GM18909 (cell line): ENCODE data around the gene SREBF1.

Experiments
- ATAC-seq: cut with Tn5 transposase; IDR thresholded peaks from one replicate; pipeline ENCODE4 v1.9.1; 2021; ENCODE audit warnings: mild to moderate bottlenecking; ENCODE audit not compliant: unreplicated experiment, poor library complexity

The SREBF1 gene

DNA sequence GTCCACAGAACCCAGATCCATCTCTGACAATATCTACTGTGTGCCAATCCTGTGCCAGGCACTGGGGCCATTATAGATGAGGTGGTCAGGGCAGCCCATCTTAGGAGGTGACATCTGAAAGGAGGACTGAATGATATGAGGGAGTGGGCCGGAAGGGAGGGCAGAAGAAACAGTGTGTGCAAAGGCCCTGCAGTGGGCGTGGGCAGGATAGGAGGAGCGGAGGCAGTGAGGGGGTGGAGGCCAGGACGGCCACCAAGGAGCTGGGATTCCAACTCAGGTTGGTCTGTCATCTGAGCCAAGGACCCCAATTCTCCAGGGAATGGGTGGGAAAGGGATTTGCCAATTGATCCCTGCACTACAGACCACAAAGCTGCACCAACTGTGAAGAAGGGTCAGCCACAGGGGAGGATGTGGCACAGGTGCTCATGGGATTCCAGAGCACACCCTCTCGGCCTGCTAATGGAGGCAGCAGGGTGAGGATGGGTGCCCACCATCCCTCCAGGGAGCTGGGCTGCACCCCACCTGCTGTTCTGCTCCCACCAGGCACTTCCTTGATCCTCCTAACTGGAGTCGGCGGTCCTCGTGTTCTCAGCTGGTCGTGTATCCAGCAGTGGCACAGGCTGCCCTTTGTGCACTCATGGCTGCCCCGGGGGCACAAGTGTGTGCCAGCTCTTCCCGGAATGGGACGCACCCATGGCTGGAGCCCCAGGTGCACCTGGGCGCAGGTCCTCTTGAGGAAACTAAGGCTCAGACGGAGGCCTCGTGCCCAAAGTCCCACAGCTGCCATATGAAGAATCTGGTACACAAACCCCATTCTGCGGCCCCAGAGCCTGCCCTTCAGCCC, 9.6 kb downstream of the SREBF1 start:
- no peak for ATAC-seq

DNA sequence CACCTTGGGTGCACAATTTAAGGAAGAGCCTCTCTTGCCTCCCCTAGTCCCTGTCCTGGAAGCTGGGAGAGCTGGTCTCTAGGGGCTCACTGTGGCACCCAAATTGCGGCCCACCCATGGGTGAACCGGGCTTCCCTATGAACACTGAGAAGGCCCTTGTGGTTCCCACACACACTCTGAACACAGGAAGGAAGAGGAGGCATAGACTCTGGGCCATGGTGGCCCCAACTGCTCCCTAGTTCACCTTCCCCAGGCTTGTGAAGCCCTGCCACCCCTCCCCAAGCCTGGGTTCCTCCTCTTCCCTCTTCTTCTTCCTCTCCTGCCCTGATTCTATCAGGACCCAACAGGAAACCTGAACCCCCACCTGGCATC, 10.5 kb downstream of the SREBF1 start:
- no peak for ATAC-seq

DNA sequence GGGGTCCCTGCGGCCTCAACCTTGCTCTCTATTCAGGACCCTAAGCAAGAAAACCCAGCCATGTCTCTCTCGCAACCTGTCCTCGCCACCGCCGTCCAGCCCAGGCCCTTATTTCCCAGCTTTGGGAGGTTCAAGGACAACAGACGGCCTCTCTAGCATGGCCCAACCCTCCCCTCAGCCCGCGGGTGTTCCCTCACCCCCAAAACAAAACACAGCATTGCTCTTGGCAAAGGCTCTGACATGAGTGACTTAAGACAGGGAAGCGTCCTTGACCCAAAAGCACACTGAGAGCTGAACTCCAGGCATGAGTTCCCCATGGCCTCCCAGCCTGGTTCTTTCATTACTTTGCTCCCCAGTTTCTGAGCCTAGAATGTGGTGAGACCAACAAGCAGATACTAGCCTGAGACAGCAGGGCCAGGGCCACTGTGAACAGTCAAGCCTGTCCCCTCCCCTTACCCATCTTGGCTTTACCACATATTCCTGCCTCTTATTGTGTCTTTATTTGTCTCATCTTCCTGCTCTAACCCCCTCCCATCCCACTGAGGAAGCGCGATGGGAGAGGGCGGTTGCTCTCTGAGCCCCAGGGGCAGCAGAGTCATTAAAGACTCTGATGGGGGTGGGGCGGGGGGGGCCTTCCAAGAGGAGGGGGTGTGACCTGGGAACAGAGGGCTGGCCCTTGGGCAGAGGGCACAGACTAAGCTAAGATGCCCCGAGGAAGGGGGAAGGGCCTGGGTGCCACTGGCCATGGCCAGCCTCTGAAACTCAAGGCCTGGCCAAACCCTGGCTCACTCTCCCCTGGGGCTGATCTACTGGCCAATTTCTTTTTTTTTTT, 11.8 kb downstream of the SREBF1 start:
- ATAC-seq = no peak

DNA sequence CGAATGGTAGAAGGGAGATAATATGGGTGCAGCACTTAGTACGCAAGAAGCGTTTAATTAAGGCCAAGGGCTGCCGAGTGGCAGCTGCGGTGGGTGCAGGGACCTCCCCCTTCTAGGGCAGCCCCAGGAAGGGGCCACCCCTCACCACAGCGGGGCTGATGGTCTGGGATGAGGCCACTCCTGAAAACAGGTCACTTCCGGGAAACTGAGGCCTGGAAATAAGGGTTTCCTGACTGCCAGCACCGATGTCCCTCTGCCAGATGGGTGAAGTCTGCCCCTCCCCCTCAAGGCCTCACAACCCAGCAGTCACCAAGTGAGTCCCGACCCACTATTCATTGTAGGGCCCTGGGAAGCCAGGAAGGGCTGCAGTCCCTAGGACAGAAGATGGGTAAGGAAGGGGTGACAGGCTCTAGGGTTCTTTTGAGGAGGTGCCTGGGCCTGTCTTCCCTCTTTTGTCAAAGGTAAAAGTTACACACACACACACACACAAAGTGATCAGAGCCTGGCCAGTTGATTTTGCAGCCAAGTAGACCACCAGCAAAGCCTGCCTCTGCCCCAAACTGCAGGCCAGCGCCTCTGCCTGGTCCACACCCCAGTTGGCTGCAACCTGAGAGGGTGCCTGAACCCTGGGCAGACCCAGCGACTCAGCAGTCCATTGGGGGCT, 12.5 kb downstream of the SREBF1 start:
- peak; percentile 17 for ATAC-seq

DNA sequence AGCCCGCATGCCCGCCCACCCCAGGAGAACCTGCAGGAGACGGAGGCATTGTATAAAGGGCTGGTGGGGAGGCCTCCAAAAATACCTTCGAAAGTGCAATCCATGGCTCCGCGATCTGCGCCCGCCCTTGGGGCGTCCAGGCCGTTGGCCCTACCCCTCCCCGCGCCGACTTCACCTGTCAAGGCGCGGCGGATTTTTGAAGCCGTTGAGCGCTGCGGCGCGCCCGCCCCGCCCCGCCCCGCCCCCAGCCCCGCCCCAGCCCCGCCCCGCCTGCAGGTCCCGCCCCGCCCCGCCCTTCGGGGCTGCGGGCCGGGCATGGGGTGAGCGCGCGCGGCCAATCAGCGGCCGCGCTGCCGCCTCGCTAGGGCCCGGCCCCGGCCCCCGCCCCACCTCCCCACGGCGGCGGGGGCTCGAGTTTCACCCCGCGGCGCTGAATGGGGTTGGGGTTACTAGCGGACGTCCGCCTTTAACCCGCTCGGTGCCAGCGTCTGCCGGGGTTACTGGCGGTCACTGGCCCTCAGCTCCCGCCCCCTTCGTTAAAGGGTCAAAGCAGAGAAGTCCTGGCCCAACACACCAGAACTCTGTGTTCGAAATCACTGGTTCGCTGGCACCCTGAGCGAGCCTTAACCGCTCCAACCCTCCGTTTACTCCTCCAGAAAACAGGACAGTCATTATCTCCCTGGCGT, 13.2 kb downstream of the SREBF1 start:
- peak; percentile 75 for ATAC-seq

DNA sequence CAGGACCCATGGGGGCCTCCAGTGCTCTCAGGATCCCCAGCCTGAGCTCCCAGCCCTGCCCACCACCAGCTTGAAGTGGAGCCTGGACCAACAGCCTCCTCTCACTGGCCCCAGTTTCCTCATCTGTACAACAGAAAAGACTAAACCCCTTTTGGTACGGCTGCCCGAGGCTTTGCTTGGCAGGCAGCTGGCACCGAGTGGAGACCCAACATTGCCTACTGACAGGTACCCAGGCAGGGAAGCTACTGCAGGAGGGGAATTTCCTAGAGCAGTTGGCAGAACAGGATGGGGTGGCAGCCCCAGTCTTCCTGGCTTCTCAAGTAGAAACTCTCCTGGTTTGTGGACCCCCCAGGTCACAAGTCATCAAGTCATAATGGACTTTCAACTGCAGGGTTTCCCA, 14.2 kb downstream of the SREBF1 start:
- no peak for ATAC-seq

DNA sequence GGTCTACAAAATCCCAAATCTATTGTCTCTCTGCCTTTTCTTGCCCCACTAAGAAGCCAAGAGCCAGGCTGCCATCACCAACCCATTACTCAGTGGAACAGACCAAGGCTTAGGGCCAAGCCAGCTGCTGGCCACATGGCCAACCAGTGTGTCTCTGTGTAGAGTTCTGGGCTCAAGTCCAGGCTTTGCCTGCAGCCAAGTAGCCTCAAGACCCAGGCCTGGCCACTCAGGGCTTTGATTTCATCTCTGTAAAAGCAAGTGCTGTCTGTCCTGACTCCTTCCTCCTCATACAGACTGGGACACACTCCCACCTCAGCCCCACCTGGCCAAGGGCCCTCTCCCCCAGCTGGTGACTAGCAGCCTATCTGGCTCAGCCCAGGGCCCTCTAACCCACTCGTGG, 14.6 kb downstream of the SREBF1 start:
- no peak for ATAC-seq

DNA sequence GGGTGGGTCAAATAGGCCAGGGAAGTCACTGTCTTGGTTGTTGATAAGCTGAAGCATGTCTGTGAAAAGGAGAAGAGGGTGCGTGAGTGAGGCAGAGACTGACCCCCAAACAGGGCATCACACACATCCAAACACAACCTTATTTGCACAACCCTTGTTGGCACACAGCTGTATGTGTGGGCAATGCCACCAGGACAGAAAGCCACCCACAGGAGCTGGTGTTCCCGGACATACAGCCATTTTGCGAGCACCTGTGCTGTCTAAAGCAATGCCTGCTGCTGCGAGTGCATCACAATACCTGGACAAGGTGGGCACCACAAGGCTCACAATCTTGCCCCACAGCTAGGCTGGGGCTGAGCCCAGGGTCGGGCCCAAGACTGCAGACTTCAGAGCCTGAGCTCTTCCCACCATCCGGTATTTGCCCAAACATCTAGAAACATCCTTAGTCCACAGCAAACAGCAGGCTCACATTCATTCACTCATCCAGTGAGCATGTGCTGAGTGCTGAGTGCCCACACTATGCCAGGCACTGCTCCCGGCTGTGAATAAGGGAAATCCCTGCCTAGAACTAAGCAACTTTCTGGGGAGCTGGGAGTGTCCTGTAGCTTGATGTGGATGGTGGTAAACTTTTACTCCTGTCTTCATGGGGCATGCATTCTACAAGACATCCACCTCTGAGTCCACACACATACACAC, 16.2 kb downstream of the SREBF1 start:
- no peak for ATAC-seq

DNA sequence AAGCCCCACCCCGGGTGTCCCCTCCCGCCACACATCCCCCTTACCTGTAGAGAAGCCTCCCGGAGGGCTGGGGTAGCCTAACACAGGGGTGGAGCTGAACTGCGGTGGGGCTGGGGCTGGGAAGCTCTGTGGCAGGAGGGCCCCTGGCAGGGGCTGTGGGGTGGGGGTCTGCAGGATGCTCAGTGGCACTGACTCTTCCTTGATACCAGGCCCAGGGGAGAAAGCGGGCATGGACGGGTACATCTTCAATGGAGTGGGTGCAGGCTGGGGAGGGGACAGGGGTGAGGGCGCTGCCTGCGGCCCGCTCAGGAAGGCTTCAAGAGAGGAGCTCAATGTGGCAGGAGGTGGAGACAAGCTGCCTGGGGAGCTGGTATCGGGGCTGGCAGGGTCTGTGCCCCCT, 16.7 kb downstream of the SREBF1 start:
- ATAC-seq = no peak

DNA sequence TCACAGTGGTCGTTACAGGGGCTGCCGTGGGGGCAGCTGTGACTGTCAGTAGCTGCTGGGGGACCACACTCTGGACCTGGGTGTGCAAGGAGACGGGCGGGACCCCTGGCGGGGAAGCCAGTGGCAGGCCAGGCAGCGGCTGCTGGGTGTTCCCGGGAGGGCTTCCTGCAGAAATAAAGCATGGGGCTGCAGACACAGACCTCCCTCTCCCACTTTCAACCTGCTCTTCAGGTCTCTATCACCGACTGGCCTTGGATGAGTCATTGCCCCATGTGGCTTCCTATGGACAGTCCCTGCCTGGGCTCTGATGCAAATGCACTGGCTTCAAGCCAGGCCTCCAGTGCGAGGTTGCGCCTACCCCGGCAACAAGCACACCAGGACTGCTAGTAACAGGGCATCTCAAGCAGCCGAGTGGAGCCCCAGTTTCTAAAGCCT, 17.2 kb downstream of the SREBF1 start:
- peak; percentile 52 for ATAC-seq

DNA sequence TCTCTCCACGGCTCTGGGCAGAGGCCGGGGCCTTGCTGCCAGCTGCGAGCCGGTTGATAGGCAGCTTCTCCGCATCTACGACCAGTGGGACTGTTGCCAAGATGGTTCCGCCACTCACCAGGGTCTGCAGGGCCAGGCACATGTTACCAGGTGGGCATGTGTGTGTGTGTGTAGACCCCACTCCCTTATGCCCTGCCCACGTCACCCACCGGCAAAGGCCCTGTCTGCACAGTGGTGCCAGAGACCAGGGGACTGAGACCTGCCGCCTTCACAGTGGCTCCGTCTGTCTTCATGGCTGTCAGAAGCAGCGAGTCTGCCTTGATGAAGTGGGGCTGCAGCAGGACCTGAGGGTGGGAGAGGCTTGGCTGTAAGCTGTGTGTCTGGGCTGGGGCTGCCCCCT, 17.7 kb downstream of the SREBF1 start:
- ATAC-seq = no peak

DNA sequence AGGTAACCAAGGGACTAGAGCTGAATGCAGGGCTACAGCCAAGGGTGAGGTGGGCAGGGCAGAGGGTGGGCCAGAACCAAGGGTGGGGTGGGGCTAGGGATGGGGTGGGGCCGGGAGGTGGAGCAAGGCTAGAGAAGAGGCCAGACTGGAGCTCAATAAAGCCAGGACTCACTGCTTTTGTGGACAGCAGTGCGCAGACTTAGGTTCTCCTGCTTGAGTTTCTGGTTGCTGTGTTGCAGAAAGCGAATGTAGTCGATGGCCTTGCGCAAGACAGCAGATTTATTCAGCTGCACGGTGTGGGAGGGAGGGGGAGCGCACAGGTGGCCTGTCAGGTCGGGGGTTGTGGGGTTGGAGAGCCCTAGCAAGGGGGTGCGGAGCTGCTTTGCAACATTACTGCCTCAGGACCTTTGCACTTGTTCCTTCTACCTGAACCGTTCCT, 18.7 kb downstream of the SREBF1 start:
- no peak for ATAC-seq

DNA sequence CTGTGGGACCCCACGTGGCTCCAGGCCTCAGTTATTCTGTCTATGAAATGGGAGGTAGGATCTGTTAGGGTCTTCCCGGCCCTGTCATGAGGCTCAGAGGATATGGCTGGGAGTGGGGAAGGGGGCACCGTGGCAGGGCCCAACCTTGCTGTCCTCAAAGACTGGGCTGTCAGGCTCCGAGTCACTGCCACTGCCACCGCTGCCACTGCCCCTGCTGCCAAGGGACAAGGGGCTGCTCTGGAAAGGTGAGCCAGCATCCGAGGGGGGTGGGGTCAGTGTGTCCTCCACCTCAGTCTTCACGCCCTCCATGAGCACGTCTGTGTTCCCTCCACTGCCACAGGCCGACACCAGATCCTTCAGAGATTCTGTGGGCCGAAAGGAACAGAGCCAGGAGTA, 19.2 kb downstream of the SREBF1 start:
- ATAC-seq = no peak

DNA sequence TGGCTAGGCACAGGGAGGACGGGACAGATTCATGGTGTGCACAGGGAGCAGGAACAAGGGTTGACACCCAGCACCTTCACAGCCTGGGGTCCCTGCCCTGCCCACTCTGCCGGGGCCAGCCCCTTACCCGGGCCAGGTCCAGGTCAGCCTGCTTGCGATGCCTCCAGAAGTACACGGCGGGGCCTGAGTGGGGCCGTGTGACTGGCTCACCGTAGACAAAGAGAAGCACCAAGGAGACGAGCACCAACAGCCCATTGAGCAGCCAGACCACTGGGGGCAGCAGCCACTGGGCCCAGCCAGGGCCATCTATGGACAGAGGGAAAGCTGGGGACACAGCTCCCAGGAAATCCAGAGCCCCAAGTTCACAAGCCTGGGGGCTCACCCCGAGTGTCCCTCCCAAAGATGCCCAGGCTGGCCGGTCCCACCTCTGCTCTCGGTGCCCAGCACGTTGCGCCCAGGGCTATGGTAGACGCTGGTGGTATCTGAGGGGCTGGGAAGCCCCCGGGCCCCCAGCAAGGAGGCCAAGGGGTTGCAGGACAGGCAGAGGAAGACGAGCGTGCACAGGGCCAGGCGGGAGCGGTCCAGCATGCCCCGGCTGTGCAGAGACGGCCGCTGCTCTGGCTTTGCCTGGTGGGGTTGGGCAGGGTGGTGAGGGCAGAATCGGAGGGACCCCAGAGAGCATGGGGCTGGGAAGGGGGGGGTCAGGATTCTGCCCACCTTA, 19.8 kb downstream of the SREBF1 start:
- no peak for ATAC-seq

DNA sequence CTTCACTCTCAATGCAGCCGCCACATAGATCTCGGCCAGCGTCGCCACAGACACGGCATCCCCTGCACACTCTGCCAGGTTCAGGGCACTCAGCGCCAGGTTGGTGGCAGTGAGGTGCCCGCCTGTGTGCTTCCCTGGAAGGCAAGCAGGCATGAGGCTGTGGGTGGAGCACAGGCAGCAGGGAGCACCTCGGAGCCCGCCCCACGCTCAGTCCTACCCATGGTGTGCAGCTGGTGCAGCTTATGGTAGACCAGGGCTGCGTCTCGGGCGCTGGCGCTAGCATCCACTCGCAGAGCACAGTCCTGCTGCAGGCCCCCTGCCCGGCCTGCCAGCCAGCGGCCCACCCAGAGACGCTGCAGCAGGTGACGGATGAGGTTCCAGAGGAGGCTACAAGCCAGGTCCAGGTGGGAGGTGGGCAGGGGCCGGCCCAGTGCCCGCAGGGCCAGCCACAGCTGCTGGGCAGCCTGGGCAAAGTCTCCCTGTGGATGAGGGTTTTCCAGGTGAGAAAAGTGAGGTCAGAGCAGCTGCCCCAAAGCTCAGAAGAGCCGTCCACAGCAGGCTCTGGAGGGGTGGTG, 20.5 kb downstream of the SREBF1 start:
- ATAC-seq = no peak

DNA sequence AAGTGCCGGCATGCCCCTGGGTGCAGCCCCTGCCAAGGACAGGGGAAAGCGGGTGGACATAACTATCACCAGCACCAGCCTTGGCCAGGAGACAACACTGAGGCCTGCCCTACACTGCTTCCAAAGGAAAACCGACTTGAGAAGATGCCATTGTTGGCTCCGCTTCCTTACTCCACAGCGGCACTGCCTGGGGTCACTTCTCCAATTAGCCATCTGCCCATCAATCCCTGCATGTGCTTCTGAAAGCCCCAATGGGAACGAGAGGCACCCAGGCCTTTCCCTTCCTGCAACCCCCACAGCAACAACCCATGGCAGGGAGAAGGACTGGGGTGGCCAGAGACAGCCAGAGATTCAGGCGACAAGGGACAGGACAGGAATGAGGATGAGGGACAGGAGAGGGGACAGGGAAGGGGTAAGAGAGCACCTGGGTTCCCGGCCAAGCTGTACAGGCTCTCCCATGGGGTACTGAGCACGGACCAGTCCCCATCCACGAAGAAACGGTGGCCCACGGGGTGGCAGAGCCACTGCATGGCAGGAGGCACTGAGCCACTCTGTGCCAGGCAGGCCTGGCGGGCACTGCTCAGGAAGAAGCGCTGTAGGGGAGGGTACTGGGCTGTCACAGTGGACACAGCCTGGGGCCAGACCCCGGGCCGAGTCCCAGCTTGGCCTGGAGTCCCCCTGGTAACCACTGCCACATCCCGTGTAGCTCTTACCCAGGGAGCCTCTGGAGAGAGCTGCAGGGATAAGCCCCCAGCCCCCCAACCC, 21.2 kb downstream of the SREBF1 start:
- no peak for ATAC-seq

DNA sequence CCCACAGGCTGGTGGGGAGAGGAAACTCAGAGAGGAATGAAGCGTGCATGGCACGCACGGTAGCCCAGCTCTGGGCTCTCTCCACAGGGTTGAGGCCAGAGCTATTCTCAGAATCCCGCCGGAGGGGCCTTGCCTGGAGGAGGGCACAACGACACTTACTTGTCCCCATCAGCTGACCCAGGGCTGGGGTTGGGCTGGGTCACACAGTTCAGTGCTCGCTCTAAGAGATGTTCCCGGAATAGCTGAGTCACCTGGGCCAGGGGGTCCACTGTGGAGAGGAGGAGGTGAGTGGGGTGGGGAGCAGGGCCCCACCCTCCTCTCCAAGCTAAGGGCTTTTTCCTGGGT, 21.8 kb downstream of the SREBF1 start:
- no peak for ATAC-seq
